ENCODE results near the gene DOHH.

- no peak for TF ChIP-seq CTCF (optimal IDR thresholded peaks at IDR 0.05 in 1 of 3, IDR thresholded peaks at IDR 0.05 in 1 of 3, conservative IDR thresholded peaks at IDR 0.05 in 1 of 3; ENCODE audit: extremely low read depth in 1 of 3, insufficient read depth in 2 of 3, low read length in 3 of 3)
- no peak for TF ChIP-seq EZH2 (IDR thresholded peaks at IDR 0.05; ENCODE audit: low read length)
Observed at GRCh38 chr19:3506384-3507340, 6.2 kb upstream of the DOHH start.

Measured in keratinocyte (primary cell).